HG03025 (cell line): ENCODE measurements around the gene AGAP3.

Experiments used
- ATAC-seq: cut with Tn5 transposase; IDR thresholded peaks from one replicate; pipeline ENCODE4 v1.9.1; 2021; ENCODE audit warnings: mild to moderate bottlenecking, moderate library complexity; ENCODE audit not compliant: unreplicated experiment, low FRiP score

The AGAP3 gene

DNA sequence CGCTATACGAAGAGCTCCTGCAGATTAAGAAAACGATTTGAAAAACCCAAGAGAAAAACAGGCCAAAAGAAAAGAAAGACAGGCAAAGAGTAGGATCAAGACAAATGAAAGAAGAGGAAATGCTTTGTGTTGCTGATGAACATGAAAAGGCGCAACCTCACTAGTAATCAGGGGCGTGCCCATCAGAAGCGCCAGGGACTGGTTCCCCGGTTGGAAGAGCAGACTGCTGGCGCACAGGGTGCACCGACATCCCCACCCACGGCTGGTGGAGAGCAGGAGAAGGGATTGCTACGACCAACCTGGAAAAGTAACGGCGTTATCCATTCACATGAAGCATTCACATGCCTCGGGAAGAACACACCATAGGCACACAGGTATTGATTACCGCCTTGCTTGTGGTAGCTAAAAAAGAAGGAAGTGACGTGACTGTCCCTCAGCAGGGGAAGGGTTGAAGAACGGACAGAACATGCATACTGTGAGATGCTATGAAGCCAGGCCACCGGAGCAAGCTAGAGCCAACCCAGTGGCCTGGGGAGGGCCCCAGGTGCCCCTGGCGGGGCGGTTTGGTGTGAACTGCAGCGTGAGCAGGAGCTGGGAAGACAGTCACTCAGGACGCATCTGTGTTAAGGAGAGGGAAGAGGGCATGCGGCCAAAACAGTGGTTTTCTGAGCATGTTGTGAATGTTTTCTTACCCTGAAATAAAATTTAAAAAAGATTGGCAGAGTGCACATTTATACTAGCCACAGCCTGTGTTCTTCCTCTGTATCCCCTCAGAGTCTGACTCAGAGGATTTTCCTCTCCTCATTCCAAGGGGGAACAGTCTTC lies 18.3 kb downstream of the AGAP3 start:
- no peak for ATAC-seq

DNA sequence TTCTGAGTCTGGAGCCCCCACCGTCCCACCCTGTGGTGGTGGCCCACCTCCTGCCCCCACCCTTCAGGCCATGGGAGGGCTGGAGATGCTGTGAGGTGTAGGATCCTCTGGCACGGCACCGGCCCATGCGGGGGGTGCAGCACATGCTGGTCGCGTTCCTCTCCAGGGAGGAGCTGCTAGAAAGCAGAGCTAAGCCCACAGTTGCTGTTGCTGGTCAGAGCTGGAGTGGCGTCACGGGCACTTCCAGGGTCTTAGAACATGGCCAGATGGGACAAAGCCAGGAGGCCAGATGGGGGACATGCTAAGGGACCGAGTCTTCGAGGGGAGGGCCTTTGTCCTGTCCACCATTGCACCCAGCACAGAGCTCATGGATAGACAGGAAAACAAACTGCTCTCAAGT lies 21.6 kb downstream of the AGAP3 start:
- no peak for ATAC-seq

DNA sequence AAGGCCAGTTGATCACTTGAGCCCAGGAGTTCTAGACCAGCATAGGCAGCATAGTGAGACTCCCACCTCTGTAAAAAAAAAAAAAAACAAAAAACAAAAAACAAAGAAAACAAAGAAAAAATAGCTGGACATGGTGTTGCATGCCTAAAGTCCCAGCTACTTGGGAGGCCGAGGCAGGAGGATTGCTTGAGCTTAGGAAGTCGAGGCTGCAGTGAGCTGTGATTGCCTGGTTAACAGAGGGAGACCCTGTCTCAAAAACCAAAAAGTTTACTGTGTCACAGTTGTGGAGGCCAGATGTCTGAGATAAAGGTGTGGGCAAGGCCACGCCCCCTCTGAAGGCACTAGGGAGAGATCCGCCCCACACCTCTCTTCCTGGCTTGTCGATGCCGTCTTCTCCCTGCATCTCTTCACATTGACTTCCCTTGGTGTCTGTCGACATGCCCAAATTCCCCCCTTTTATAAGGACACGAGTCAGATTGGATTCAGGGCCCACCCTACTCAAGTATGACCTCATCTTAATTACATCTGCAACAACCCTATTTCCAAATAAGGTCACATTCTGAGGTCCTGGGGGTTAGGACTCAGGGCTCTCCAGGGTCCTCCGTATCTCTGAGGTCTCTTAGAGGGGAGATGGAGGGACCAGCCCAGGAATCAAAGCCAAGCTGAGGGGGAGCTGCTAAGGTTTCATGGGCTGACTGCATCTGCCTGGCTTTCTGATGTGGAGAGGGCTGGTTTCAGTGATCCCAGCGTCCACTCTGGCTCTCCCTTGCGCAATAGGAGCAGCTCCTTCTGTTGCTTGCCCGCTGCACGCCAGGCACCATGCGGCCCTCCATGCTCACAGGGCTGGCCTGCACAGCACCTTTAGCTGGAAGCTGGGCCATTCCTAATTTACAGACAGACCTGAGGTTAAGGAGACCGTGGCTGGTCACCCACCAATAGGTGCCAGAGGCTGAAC lies 23.1 kb downstream of the AGAP3 start:
- ATAC-seq, result no peak

DNA sequence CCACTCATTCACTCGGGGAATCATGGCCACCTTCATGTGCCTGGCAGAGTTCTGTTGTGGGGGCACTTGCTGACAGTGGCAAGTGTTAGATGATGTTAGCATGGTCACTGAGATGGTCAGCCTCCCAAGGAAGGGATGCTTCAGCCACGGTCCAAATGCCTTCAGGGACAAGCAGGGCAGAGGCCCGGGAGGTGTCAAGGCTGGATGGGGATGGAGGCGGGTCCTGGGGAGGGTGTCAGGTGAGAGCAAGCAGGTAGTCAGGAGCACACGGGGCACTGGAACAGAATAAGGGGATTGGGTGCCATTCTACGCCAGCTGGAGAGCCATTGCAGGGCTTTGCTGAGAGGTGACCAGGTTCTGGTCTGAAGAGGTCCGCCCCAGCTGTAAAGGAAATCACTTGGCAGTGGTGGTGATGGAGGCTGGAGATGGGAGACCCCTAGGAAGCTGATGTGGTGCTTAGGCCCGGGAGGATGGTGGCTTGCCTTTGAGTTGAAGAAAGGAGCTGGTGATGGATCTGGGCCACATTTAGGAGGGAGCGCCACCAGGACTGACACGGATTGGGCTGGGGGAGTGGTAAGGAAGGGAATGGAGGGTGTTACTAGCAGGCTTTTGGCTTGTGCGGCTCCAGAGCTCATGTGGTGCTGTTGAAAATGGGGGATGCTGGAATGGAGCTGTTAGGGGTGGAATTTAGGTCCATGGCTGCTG lies 24.1 kb downstream of the AGAP3 start:
- no peak for ATAC-seq

DNA sequence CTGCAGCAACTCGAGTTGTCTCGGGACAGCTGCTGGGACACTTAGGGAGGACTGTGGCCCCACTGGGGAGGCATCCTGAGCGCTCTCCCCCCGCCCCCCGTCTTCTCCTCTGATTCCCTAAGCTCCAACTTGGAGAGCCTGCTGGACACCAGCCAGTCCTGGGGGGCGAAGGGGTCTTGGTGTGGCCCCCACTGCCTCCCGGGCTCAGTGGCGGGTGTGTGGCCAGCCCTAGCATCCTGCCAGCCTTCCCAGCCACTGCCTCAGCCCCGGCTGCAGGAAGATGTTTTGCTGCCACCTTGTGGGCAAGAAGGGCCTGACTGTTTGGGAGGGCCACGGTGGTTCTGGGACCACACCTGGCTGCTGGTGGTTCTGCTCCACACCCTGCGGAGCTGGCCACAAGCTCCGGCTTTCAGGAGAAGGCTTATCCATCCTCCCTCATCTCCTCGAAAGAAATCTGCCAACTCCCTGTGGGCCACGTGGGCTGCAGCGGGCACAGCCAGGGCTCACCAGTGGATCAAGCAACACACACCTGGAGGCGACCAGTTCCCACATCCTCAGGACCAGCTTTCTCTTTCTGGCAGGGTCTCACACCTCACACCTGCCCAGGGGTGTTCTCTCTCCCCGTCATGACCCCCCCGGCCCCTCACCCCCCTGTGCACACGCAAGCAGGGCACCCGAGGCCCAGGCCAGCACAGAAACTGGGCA lies 24.8 kb downstream of the AGAP3 start:
- ATAC-seq, result peak; percentile 82

DNA sequence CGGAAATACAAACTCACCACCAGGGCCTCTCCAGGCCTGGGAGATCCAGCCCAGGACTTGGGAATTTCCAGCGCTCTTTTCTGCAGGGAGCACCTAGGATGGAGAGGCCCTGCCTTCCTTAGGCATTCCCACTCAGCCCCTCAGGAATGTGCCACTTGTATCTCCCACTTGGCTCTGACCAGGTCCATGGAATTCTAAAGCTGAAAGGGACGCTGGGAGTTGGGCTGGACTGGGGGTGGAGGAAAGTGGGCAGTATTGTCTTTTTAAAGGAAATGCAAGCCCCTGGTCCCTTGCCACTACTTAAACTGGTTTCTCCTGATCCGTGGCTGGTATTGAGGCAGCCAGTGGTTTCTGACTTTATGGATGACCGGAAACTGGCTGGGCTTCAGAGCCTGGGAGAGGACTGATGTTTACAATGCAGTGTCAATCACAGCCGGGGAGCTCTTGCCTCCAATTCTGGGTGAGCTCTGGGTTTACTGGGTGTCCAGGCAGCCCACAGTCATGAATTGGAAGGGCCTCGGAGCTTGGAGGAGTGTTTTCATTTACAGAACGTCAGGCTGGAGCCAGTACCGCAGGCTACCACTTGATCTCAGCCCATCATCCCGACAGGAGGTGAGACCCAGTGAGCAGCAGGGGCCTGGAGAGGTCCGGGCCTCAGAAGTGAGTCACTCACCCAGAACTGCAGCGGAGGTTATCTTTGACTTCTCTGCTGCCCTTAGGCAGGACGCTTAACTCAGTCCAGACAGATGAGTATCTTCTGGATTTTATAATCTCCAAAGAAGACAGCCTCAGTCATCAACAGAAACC lies 27.3 kb downstream of the AGAP3 start:
- no peak for ATAC-seq

DNA sequence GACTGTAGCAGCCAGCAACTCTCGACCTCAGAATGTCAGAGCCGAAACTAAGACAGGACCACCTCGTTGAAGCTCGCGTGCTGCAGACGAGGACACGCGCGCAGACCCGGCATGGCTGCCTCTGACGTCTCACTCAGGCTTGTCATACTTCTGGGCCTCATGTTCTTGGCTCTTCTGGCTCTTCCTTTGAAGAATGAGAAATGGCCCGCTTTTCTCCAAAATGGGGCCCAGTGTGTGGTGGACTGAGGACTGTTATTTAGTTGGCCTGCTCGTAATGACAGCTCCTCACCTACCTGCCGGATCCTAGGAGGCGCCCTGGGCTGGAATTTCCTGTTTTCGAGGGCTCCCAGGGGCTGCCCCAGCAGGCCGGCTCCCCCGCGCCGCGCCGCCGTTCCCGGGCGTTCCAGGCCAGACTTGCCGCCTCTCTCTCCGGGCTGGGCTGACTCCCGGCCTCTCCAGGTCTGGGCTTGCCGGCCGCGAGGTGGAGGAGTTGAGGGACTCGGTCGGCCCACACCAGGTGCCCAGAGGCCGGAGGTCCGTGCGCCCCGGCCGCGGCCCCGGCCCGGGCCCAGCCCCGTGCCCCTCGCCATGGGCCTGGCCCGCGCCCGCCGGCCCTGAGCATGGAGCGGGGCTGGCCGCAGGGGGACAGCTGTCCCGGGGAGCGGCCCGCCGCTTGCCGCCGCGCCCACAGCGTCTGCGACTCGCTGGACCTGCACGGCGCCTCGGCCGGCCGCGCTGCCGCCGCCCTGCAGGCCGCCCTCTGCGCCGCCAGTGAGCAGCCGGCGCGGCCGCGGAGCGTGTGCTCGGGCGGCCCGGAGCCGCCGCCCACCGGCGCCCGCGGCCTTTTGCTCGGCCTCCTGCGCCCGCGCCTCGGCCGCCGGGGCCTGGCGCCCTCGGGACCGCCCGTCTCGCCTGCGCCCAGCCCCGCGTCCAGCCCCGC lies 28.1 kb downstream of the AGAP3 start:
- no peak for ATAC-seq

DNA sequence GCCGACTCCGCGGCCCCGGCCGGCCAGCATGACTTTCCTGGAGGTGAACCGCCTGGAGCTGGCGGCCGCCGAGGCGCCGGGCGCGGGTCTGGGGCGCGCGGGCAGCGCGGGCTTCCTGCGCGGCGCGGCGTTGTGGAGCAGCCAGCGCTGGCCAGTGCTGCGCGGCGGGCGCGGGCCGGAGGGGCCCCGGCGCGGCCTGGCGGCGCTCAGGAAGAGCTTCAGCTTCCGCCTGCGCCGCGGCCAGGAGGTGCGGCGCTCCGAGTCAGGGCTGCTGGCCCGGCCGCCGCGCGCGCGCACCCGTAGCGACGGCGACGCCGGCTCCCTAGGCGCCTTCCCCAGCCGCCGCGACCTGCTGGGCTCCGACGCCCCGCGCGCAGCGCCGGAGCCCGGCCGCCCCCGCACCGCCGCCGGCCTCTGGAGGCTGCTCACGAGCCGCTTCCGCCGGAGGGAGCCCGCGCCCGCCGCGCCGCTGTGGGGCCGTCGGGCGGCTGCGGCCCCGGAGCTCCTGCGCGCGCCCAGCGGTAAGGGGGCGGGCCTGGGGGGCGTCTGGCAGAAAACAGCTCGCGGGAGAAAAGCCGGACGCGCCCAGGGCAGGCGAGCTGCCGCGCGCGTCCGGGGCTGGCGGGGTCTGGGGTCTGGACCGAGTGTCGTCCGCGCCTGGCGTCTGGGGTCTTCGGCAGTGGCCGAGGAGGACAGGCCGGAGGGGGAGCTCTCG lies 29.0 kb downstream of the AGAP3 start:
- no peak for ATAC-seq

DNA sequence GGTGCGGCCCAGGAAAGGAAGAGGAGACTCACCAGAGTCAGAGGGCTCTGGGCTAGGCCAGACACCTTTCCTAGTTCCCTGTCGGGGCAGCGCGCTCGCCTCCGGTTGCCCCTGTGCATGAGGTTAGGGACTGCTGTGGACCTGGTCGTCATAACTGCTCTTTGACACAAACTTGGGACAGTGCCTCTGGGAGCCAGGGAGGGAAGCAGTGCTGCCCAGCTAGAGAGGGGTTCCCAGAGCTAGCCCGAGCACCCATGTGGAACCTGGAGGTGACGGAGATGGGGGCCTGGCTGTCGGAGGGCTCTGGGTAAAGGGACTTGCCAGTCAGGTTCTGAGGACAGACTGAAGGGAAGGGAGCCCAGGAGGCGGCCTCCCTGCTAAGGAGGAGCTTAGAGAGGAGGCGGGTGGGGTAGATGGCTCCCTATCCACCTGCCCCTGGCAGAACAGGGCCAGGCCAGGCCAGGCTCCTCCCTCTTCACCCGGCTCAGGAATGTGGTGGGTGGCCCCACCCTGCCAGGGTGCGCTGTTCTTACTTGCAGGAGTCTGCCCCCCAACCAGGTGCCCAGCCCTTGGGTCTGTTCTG lies 29.7 kb downstream of the AGAP3 start:
- ATAC-seq, result no peak

DNA sequence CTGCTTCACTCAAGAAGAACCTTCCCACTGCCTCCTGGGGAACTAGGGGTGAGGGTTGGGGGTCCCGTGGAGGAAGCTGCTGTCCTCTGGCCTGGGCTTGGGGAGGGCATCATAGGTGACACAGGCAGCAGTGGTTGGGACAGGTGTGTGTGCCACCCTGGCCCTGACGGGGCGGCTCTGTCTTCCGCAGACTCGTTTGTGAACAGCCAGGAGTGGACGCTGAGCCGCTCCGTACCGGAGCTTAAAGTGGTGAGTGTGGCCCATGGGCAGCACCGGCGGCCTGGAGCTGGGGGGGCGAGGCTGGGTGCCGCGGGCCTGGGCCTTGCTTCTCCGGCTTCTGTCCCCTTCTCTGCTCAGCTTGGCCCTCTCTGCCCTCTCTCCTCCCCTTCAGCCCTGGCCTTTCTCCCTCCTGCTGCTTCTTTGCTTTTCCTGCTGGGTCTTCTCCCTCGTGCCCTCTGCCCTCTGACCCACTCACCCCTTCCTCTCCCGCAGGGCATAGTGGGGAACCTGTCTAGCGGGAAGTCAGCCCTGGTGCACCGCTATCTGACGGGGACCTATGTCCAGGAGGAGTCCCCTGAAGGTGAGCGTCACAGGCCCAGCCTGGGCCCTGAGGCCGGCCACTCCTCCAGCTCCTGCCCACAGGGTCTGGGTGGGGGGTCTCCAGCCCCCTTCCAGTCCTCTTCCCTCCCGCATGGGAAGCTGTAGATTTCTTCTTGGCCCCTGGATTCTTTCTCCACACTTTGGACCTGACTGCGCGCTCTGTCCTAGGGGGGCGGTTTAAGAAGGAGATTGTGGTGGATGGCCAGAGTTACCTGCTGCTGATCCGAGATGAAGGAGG lies 30.5 kb downstream of the AGAP3 start:
- no peak for ATAC-seq

DNA sequence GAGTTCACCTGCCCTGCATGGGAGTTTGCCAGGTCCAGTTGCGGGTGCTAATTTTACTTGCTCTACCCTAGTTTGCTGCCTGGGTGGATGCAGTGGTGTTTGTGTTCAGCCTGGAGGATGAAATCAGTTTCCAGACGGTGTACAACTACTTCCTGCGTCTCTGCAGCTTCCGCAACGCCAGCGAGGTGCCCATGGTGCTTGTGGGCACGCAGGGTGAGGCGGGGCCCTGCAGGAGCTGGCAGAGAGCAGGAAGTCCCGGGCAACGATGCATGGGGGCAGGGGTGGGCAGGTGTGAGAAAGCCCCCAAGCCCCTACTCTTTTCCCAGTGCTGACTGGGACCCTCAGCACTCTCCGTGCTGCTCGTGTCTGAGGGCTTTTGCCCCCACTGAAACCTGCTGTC lies 31.3 kb downstream of the AGAP3 start:
- ATAC-seq, result no peak

DNA sequence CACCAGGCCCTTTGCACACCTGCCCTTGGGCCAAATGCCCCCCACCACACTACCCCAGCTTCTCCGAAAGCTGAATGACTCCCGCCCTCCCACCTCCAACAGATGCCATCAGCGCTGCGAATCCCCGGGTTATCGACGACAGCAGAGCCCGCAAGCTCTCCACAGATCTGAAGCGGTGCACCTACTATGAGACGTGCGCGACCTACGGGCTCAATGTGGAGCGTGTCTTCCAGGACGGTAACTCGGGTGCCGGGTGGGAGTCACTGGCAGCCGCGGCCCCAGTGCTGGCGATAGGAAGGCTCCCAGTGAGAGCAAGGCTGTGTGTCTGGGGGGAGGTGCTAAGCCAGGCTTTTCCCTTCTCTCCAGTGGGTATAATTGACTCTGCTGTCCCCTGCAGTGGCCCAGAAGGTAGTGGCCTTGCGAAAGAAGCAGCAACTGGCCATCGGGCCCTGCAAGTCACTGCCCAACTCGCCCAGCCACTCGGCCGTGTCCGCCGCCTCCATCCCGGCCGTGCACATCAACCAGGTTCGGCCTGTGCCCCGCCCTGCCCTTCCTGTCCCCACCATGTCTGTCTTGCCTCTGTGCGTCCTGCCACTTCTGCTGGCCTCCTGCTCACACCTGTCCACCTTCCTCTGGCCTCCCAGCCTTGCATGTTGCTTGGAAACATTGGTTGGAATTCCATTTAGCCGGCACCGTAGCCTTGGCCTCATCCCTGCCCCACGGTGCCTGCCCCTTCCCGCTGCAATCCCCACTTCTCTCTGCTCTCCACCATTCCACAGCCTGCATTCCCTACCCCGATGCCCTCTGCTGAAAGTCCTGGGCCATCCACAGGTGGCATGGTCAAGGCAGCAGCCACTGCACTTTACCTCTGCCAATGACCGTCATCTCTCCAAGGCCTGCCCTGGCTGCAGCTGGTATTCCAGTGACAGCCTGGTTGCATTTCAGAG lies 32.1 kb downstream of the AGAP3 start:
- ATAC-seq, result no peak

DNA sequence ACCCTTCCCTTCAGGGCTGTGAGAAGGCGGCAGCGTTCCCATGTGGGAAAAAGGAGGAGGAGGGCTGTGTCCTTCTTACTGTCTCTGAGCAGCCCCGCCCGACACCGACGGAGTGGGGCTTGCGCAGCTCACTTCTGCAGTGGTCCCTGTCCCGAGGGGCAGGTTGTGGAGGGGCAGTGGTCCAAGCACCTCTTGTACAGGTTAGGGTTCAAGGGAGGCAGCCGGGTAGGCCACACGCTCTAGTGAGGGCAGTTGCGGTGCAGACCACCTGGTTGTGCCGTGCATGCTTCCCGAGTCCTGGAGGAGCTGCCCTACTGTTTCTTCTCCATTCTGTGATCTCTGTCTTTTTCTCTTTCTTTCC lies 32.8 kb downstream of the AGAP3 start:
- no peak for ATAC-seq

DNA sequence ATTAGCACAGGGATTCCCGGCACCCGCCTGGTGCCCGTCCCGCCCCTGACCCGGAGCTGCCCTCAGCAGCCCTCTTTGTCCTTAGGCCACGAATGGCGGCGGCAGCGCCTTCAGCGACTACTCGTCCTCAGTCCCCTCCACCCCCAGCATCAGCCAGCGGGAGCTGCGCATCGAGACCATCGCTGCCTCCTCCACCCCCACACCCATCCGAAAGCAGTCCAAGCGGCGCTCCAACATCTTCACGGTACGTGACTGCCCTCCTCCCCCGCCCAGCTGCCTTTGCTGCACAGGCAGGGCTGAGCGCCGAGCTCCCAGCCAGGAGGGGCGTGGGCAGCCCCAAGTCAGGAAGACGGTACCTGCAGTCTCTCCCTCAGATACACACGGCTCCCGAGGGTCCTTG lies 33.6 kb downstream of the AGAP3 start:
- no peak for ATAC-seq

DNA sequence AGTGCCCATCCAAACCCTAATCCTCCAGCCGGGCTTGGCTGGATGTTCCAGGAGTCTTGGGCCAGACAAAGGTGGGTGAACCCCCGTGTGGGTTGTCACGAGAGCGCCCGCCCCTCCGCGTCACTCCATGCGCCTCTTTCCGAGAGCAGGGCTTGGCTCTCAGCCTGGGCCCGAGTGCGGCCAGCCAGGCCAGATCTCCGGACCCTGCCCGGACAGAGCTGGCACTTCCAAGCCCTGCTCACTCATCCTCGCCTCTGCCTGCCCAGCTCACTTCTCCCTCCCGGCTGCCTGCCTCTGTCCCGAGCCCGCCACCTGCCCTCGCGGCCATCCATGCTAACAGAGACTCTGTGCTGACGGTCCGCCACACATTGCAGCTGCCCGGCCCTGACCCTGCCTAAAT lies 34.6 kb downstream of the AGAP3 start:
- no peak for ATAC-seq
